Measurements from ENCODE around the gene PPM1E. TPM values are rescaled to one million over a fixed set of nuclear protein-coding genes. Genes with fewer than 3 reads are reported as not detected.

Gene PPM1E
- total RNA-seq, 1 experiment from 2014 or later: 7.1 TPM

GRCh38 chr17:59011975-59012374 lies 256.3 kb downstream of the PPM1E start:
- Histone ChIP-seq H2BK12ac (ENCODE audit: insufficient read length, low read depth, low read length) (no peak overlapping the region), H4K20me1 (ENCODE audit: control insufficient read depth, insufficient read depth, insufficient read length) (no peaks in the 10 kb centered on the region), H4K91ac (ENCODE audit: insufficient read length, low read depth, low read length) (no peak overlapping the region), H3K4me1 (ENCODE audit: insufficient read depth, low read length) (no peaks in the 10 kb centered on the region), H2AK5ac (ENCODE audit: insufficient read length, low read length) (no peak overlapping the region), H3K27me3 (ENCODE audit: insufficient read depth, low read length) (no peaks in the 10 kb centered on the region), H3K9ac (ENCODE audit: extremely low read depth, insufficient read length, low read length) (no peak overlapping the region), H3K4ac (ENCODE audit: low read depth, low read length) (no peak overlapping the region), H3K27ac (ENCODE audit: insufficient read length, low read depth, low read length) (no peak overlapping the region), H3K4me2 (ENCODE audit: insufficient read depth, insufficient read length, low read length) (no peak overlapping the region), H4K8ac (replicated peaks; ENCODE audit: insufficient read length, low read depth, low read length) (no peak overlapping the region), H3K9me3 (ENCODE audit: control insufficient read depth, low read depth, low read length) (no peaks in the 10 kb centered on the region), H3T11ph (ENCODE audit: low read length) (no peak overlapping the region), H3K79me2 (ENCODE audit: insufficient read depth, low read length) (no peaks in the 10 kb centered on the region; the same call in 1 of the 2 replicates), H3K79me1 (ENCODE audit: insufficient read depth, low read depth, low read length, poor library complexity, severe bottlenecking) (no peaks in the 10 kb centered on the region), H2BK20ac (ENCODE audit: low read depth, low read length, poor library complexity, severe bottlenecking) (no peak overlapping the region), H3K14ac (ENCODE audit: insufficient read depth, low read length) (no peak overlapping the region), H3K23ac (ENCODE audit: insufficient read length, low read depth, low read length) (no peak overlapping the region), H2BK5ac (ENCODE audit: insufficient read length, low read length) (no peak overlapping the region), H2BK120ac (ENCODE audit: low read depth, low read length, poor library complexity, severe bottlenecking) (no peak overlapping the region), H2BK15ac (ENCODE audit: low read depth, low read length) (no peak overlapping the region), H3K23me2 (ENCODE audit: insufficient read length, low read depth, low read length, poor library complexity, severe bottlenecking) (no peaks in the 10 kb centered on the region), H3K56ac (ENCODE audit: insufficient read length, low read depth, low read length) (no peak overlapping the region), H2AFZ (ENCODE audit: low read length) (no peak overlapping the region), H4K5ac (ENCODE audit: insufficient read length, low read depth, low read length) (no peak overlapping the region), H3K18ac (ENCODE audit: insufficient read length, low read depth, low read length) (no peak overlapping the region)
- H3K36me3 Mint-ChIP-seq (ENCODE audit: insufficient read depth in 1 of 3, low read depth in 3 of 3): peaks cover 4 to 43% (median 41%) of the 10 kb centered on the region in 3 experiments; a peak in 6 of 7 replicates
- H3K9me3 Mint-ChIP-seq: no peaks in the 10 kb centered on the region
- no peak for TF ChIP-seq CTCF (conservative IDR thresholded peaks at IDR 0.05)
- H3K4me1 Mint-ChIP-seq: no peaks in the 10 kb centered on the region
- no peaks in the 10 kb centered on the region for H3K27me3 Mint-ChIP-seq (ENCODE audit: low read depth)
- H3K4me3 Mint-ChIP-seq: no peak overlapping the region
- DNase-seq: no peak
- WGBS (ENCODE audit: extremely low coverage, insufficient read length, low lambda C conversion rate): no CpG with 5 or more reads among the region's 2 CpGs
- H3K27ac Mint-ChIP-seq: no peak overlapping the region

All from H9 (cell line).